GM12878 (cell line): Measurements from ENCODE around the gene HMCES. TPM values are rescaled to one million over a fixed set of nuclear protein-coding genes. Genes with fewer than 3 reads are reported as not detected.

ENCODE experiments used
- ATAC-seq: fragments of 200-7000 bp; cut with Tn5 transposase; 3 replicates; pipeline ENCODE4 v1.9.1; 2020; ENCODE audit warnings: mild to moderate bottlenecking, moderate library complexity
- BruUV-seq: library from RNA; stranded (reverse); fragments of 400-500 nt; replicated peaks from 2 replicates; lab custom pipeline; 2021; lab: Mats Ljungman, UMichigan
- CTCF ChIA-PET: fragments of 300-600 bp; sonication (Branson Sonifier 250); formaldehyde crosslinking; extraction: SDS; loops from one replicate; lab custom pipeline; 2021; ENCODE audit warnings: inconsistent platforms; lab: Yijun Ruan, JAX
- POLR2A ChIA-PET: fragments of 350-600 bp; formaldehyde crosslinking; extraction: SDS; loops from one replicate; lab custom pipeline; 2021; ENCODE audit warnings: inconsistent platforms; lab: Charles Lee
- RAD21 ChIA-PET: fragments of 300-600 bp; sonication (Branson Sonifier 250); formaldehyde crosslinking; loops from one replicate; lab custom pipeline; 2023; ENCODE audit warnings: antibody characterized with exemption; ENCODE audit not compliant: unreplicated experiment; lab: Charles Lee
- SMC1A ChIA-PET: fragments of 300-600 bp; sonication (Branson Sonifier 250); formaldehyde crosslinking; loops from one replicate; lab custom pipeline; 2023; ENCODE audit not compliant: unreplicated experiment, uncharacterized antibody; lab: Charles Lee
- DNase-seq: peaks from one replicate; pipeline ENCODE4 v3.0.0-alpha.2; 2011; ENCODE audit warnings: low read depth, low spot score
- FAIRE-seq: peaks from 3 replicates; lab custom pipeline; 2011; peaks lifted over from hg19 to GRCh38; lab: Jason Lieb, UNC
- H2AFZ ChIP-seq: 2 replicates; pipeline ENCODE4 v1.6.0; 2011; ENCODE audit warnings: low read depth, low read length, control low read depth; ENCODE audit not compliant: control insufficient read depth
- H3K27ac ChIP-seq: 2 replicates; pipeline ENCODE4 v1.5.1; 2011; ENCODE audit warnings: control low read depth; ENCODE audit not compliant: control insufficient read depth, insufficient read depth
- H3K27me3 ChIP-seq, 2 experiments: replicated peaks in 1 of 2; 2 replicates each; pipeline versions ENCODE4 v1.6.0 to v1.6.1; 2011; ENCODE audit warnings: low read length in 1 of 2; ENCODE audit not compliant: control insufficient read depth in 2 of 2, insufficient read depth in 2 of 2
- H3K36me3 ChIP-seq, 2 experiments: 2 replicates each; pipeline ENCODE4 v1.5.1; 2011; ENCODE audit warnings: low read length in 1 of 2; ENCODE audit not compliant: control insufficient read depth in 2 of 2, insufficient read depth in 2 of 2
- H3K4me1 ChIP-seq: 2 replicates; pipeline ENCODE4 v1.6.1; 2011; ENCODE audit warnings: mild to moderate bottlenecking, low read length, moderate library complexity, mixed read lengths; ENCODE audit not compliant: control insufficient read depth, insufficient read depth
- H3K4me2 ChIP-seq: 2 replicates; pipeline ENCODE4 v1.6.0; 2011; ENCODE audit warnings: control low read depth; ENCODE audit not compliant: control insufficient read depth, insufficient read depth
- H3K4me3 ChIP-seq: fragments of 200-600 bp; sonication (generic); 2 replicates; pipeline ENCODE4 v1.5.1; 2016
- H3K79me2 ChIP-seq: 2 replicates; pipeline ENCODE4 v1.6.0; 2011; ENCODE audit warnings: low read length; ENCODE audit not compliant: control insufficient read depth, insufficient read depth
- H3K9ac ChIP-seq: 2 replicates; pipeline ENCODE4 v1.8.0; 2011; ENCODE audit warnings: low read length, control low read depth, mixed read lengths; ENCODE audit not compliant: control insufficient read depth, insufficient read depth
- H3K9me3 ChIP-seq: replicated peaks from 3 replicates; pipeline ENCODE4 v1.5.1; 2011; ENCODE audit warnings: mild to moderate bottlenecking, low read length; ENCODE audit not compliant: control insufficient read depth, insufficient read depth
- H4K20me1 ChIP-seq: 2 replicates; pipeline ENCODE4 v1.6.0; 2011; ENCODE audit not compliant: control insufficient read depth, insufficient read depth
- BCL11A ChIP-seq: IDR thresholded peaks from 2 replicates; pipeline ENCODE4 v1.6.1; 2011; ENCODE audit warnings: low read depth, low read length
- BHLHE40 ChIP-seq, 2 experiments: fragments of 450-650 bp in 1 of 2; IDR thresholded peaks; 2 replicates each; pipeline ENCODE4 v1.6.1; 2011 to 2017; ENCODE audit warnings: low read depth in 2 of 2, borderline replicate concordance in 1 of 2, improper control_type of control experiment in 1 of 2, low read length in 1 of 2, mild to moderate bottlenecking in 1 of 2
- HDAC6 ChIP-seq: fragments of 200-600 bp; sonication (generic); IDR thresholded peaks from one replicate; pipeline ENCODE4 v1.8.0; 2017; ENCODE audit warnings: antibody characterized with exemption; ENCODE audit not compliant: unreplicated experiment
- JUNB ChIP-seq: IDR thresholded peaks from 2 replicates; pipeline ENCODE4 v1.6.1; 2016; ENCODE audit warnings: antibody characterized with exemption, mild to moderate bottlenecking
- NFIC ChIP-seq: IDR thresholded peaks from 2 replicates; pipeline ENCODE4 v1.6.1; 2012; ENCODE audit warnings: low read depth, mild to moderate bottlenecking, inconsistent platforms, low read length, moderate library complexity
- SMAD1 ChIP-seq: fragments of 450-650 bp; IDR thresholded peaks from 2 replicates; pipeline ENCODE4 v1.6.1; 2018; ENCODE audit warnings: mild to moderate bottlenecking, low read depth; ENCODE audit not compliant: partially characterized antibody
- TAF1 ChIP-seq: IDR thresholded peaks from 2 replicates; pipeline ENCODE4 v1.6.1; 2011; ENCODE audit warnings: mild to moderate bottlenecking, low read depth, low read length, borderline replicate concordance
- WGBS: methylation state at CpG from one replicate; pipeline ENCODE4 v1.1.6; 2016; ENCODE audit warnings: low lambda C conversion rate; ENCODE audit not compliant: insufficient replicate concordance, insufficient coverage; ENCODE audit errors: missing lambda C conversion rate; 5-methylcytosine and 5-hydroxymethylcytosine counted together
- in situ Hi-C: fragments of 300-500 bp; cut with MboI; formaldehyde crosslinking; loops from 9 replicates; pipeline ENCODE4 v1.14.3; 2018; ENCODE audit warnings: mixed read lengths
- intact Hi-C: fragments of 100-400 bp; cut with micrococcal nuclease; formaldehyde crosslinking; loops from one replicate; pipeline ENCODE4 v1.14.2; 2022; ENCODE audit not compliant: unreplicated experiment
- polyA plus RNA-seq, 11 experiments: library from polyadenylated mRNA; depleted of rRNA in 4 of 11; unstranded in 6 of 11; stranded (reverse) in 5 of 11; fragments of >200 nt; fragmentation: Nextera tagmentation in 4 of 11; fragmentation: Illumina TruSeq in 1 of 11; extraction: Ambion mirVana in 4 of 11; extraction: Trizol in 1 of 11; gene quantifications; 1 replicate in 1 of 11; 2 replicates in 10 of 11; pipeline versions ENCODE4 v1.2.1 to v1.2.3, GENCODE V29; 2011 to 2016; ENCODE audit warnings: inconsistent platforms in 2 of 11, missing spikeins in 2 of 11, low read depth in 1 of 11
- total RNA-seq, 4 experiments: library from RNA; depleted of rRNA in 3 of 4; stranded (reverse); fragments of >200 nt in 3 of 4; fragmentation: Illumina TruSeq in 1 of 4; extraction: Trizol in 1 of 4; gene quantifications; 2 replicates each; pipeline versions ENCODE4 v1.2.1 to v1.2.3, GENCODE V29; 2013 to 2021
- TF ChIP-seq, protein P1 (sequence below): IDR thresholded peaks from 2 replicates; pipeline ENCODE4 v1.6.1; 2011; ENCODE audit warnings: mild to moderate bottlenecking, low read depth, low read length, moderate library complexity; ENCODE audit not compliant: insufficient replicate concordance

Gene HMCES
- total and polyA plus RNA-seq, 10 of the 15 experiments (the other 5 are each of a cell fraction or from before 2014, with no cell fraction given): 12.4 to 49.8 (median 27.0) TPM

DNA sequence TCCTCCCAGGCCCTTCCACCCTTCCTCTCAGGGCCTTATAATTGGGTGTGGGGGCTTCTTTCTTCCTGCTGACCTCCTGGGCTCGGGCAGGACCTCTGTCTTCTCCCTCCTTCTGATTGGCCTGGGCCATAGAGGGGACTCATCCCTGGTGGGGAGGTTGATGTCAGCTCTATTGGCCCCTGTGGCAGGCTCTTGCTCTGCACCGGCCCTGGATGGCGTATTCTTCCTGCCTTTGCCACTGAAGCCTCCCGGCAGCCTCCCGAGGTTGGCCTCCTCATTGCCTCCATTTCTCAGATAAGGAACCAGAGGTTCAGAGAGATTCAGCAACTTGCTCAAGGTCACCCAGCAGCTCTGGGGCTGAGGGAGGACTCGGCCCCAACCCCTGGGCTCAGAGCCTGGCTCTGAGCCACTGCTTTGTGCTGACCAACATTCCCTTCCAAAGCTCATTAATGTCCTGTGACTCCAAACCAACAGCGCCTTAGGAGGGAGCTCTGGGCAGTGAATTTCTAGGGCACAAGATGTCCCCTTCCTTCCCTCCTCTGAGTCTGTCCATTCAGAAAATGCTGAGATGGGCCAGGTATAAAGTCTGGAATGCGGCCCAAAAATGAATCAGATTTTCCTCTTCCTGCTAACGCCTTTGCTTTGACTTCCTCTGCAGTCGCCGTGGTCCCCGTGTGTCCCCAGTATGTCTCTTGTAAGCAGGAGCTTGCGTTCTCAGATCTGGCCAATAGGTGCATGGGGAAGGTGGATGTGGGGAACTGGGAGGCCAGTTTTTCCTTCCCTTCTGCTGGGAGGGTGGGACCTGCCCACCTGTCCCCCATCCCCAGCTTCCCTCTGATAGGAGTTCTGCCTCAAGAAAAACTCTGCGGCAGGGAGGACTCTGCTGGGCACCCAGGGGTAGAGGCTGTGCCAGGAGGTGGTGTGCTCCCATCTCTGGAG lies 74.2 kb downstream of the HMCES start:
- no peaks in the 10 kb centered on the region for H3K4me1 ChIP-seq
- H3K79me2 ChIP-seq: no peaks in the 10 kb centered on the region
- POLR2A ChIA-PET: no interaction called here
- BruUV-seq: no TSS peak
- TF ChIP-seq BCL11A (no peak), BHLHE40 (IDR thresholded peaks at IDR 0.05; ENCODE audit: borderline replicate concordance in 1 of 2, low read depth in 2 of 2, low read length in 1 of 2) (no peak), NFIC (no peak), HDAC6 (no peak), SMAD1 (no peak), JUNB (no peak), TAF1 (no peak)
- TF ChIP-seq, protein P1, sequence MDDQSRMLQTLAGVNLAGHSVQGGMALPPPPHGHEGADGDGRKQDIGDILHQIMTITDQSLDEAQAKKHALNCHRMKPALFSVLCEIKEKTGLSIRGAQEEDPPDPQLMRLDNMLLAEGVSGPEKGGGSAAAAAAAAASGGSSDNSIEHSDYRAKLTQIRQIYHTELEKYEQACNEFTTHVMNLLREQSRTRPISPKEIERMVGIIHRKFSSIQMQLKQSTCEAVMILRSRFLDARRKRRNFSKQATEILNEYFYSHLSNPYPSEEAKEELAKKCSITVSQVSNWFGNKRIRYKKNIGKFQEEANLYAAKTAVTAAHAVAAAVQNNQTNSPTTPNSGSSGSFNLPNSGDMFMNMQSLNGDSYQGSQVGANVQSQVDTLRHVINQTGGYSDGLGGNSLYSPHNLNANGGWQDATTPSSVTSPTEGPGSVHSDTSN: no peak
- TF ChIP-seq, all 136 proteins: peak for 0
- Histone ChIP-seq H3K9me3 (no peaks in the 10 kb centered on the region), H3K4me2 (no peak overlapping the region), H3K27me3 (no peaks in the 10 kb centered on the region; a peak in 2 of 4 replicates), H3K4me3 (no peak overlapping the region), H3K9ac (no peak overlapping the region), H3K27ac (no peak overlapping the region), H3K36me3 (no peaks in the 10 kb centered on the region), H4K20me1 (no peaks in the 10 kb centered on the region), H2AFZ (no peak overlapping the region)
- in situ Hi-C loops: no loop called here
- WGBS: 47% methylated on average over 13 of the region's 14 CpGs
- FAIRE-seq: no peak
- intact Hi-C loops: no loop called here
- ChIA-PET CTCF (interaction anchor here (1.1 kb wide), 1 partner anchor 47 kb away, joined by 4 read pairs; no protein-coding TSS in a partner anchor), SMC1A (interaction anchor here (1.1 kb wide), 1 partner anchor 134 kb away, joined by 3 read pairs; no protein-coding TSS in a partner anchor), RAD21 (no interaction called here)
- no peak for DNase-seq
- ATAC-seq: no peak
